HG02623 (cell line): ENCODE results near the gene MTHFD1L.
A peak's percentile ranks its signal among the peaks of the same experiment; 100 is the strongest.

Experiments used
- ATAC-seq: cut with Tn5 transposase; IDR thresholded peaks from one replicate; pipeline ENCODE4 v1.9.1; 2021; ENCODE audit warnings: moderate library complexity; ENCODE audit not compliant: unreplicated experiment

Gene MTHFD1L

GRCh38 chr6:150987371-150987828 is 121.9 kb downstream of the MTHFD1L start:
- peak; percentile 98 for ATAC-seq

GRCh38 chr6:150987855-150988464 is 122.5 kb downstream of the MTHFD1L start:
- ATAC-seq: no peak

- no peak for ATAC-seq
These were observed 126.0 kb downstream of the MTHFD1L start for GRCh38 chr6:150991487-150991886.

GRCh38 chr6:150992262-150992661 is 126.8 kb downstream of the MTHFD1L start:
- no peak for ATAC-seq

GRCh38 chr6:150992703-150993102 is 127.2 kb downstream of the MTHFD1L start:
- ATAC-seq: no peak

- no peak for ATAC-seq
These were observed 127.8 kb downstream of the MTHFD1L start for GRCh38 chr6:150993253-150993652.

DNA sequence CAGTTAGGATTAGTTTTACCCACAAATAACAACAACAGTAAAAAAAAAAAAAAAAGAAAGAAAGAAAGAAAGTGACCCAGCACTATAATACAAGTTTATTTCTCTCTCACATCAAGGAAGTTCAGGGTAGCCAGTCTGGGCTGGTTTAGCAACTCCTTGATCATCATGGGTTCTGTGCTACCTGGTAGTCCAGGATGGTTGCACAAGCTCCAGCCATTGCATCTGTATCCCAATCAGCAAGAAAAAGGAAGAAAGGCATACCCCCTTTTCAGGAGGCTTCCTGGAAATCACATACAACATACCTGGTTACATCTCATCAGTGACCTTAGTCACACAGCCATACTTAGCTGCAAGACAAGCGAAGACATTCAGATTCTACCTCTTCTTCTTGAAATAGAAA is 128.5 kb downstream of the MTHFD1L start:
- ATAC-seq: no peak

DNA sequence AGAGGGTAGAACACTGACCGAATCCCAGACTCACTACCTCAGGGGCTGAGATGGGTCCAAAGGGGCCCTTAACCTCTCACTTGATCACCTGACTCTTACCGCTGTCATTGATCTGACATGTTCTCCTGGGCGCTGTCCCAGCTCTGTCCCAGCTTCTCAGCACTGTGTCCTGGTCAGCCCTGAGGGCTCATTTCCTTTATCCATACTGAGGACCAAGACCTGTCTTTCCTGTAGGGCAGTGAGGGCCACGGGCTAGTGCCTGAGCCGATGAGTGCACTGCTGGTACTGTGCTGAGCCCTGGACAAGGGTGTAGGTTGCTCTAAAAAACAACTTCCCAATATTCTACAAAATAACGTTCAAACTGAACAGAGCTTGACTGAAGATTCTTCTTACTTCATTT is 131.5 kb downstream of the MTHFD1L start:
- ATAC-seq: no peak

- no peak for ATAC-seq
These were observed 133.6 kb downstream of the MTHFD1L start for GRCh38 chr6:150999107-150999506.

DNA sequence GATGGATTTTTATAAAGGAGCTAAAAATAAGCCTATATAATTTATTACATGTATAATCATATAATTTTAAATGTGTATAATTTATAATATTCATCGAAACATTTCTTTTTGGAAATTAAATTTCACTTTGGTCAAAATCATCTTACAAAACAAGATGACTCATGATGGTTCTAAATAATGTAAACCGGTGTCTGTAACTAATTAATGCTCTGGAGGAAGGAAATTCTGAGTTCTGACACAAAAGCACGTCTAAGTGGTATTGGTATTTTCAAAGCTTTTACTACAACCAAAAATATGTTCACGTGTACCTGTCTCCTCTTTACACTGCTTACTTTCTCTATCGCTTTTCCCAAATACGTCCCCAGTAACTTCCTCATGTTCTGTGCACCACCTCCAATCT is 134.1 kb downstream of the MTHFD1L start:
- ATAC-seq: no peak

DNA sequence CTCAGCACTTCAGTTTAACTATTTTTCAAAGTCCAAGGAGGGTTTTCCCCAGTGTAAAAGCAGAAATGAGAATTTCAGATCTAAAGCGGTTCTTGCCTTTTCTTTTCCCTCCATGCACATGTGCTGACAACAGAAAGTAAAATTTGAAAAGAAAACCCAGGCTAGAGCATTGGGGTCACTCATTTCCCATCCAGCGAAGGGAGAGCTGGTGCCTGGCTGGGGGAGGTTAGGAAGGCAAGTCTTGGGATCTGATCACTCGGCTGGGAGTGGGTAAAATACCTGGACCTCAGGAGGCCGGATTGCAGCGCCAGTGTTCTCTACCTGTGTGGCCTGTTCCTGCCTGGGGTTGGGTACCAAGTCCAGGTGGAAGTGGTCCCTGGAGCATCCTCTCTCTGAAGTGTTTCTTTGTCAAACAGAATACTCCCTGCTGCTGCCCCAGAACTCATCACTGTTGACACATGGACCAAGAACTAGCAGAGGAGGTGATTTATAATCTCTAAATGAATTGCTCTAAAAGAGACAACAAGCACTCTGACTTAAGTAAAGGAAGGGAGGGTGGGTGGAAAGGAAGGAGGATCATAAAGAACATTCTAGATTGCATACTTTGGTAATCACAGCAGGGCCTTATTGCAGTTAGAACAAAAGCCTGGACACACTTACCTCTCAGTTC is 136.0 kb downstream of the MTHFD1L start:
- peak; percentile 76 for ATAC-seq

- no peak for ATAC-seq
These were observed 136.6 kb downstream of the MTHFD1L start for GRCh38 chr6:151002057-151002450.

GRCh38 chr6:151002491-151002935 is 137.0 kb downstream of the MTHFD1L start:
- no peak for ATAC-seq

- ATAC-seq: no peak
These were observed 139.0 kb downstream of the MTHFD1L start for GRCh38 chr6:151004383-151005024.

DNA sequence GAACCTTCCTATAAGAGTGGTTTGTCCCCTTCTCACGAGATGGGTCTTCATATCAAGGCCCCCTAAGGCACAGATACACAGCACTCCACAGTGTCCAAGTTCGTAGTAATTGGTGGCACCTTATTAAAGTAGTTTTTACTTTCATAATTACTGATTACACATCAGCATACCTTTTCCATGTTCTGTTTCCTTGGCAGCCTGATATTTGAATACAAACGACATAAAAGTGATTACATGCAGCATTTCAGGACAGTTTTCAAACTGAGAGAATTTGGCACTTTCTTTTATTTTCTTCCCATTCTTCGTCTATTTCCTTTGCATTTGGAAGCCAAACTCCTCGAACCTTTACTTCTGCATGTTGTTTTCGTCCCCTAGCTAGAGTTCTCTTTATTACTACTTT is 139.7 kb downstream of the MTHFD1L start:
- no peak for ATAC-seq

DNA sequence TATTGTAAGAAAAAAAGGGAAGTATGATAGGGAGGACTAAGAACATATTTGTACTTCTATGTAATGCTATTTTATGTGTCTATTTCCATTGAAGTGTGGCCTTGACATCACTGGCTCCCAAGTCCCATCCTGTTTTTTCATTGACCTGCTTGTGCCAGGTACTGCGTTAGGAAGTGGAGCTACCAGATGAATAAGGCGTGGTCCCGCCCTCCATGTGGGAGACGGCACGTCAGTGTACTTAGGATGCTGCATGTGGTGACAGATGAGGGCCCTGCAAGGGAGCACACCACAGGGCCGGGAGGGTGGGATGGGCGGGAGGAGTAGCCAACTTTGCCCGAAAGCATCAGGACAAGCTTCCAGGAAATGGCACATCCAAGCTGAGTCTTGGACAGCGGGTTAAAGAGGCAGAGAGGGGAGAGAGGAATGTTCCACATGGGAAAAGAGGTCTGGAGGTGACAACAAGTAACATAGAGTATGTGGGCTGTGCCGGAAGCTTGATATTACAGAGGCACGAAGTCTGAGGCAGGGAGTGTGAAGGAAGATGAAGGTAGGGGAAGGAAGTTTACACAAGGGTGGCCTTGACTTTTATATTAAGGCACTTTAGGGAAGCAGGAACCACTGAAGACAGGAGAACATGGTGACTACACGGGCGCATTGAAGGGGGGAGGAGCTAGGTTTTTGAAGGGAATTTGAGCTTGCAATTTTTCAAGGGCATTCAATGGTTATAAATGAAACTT is 140.6 kb downstream of the MTHFD1L start:
- no peak for ATAC-seq

DNA sequence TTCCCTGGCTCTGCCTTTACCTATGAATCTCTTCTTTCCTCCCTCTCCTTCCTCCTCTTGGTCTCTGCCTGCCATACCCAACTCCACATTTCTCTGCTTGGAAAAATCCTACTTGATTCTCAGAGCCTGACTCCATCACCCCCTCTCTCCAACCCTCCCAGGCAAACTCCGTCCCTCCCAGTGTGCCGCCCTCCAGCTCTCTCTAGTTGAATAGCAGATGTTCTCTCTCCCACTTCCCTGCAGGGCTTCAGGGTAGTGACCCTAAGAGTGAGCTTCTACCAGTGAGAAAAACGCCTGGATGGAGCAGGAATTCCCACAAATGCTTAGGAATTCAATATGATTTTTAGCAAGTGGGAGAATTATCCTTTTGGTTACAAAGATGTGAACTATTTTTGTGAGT is 141.6 kb downstream of the MTHFD1L start:
- no peak for ATAC-seq

- ATAC-seq: no peak
These were observed 142.4 kb downstream of the MTHFD1L start for GRCh38 chr6:151007922-151008321.

DNA sequence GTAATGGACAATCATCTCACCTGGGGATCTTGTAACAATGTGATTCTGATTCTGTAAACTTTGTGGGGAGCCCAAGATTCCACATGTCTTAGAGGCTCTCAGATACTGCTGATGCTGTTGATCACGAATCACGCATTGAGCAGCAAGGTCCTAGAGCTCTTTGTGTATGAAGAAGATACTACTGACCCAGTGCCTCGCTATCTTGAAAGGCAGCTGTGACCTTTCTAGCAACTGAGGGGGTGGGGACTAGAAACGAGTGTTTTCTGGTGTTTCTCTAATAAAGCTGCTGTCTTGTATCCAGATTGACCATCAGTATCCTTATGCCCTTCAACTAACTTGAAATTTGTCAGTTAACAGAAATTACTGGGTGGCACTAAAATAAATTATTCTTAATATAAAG is 142.9 kb downstream of the MTHFD1L start:
- ATAC-seq: no peak

DNA sequence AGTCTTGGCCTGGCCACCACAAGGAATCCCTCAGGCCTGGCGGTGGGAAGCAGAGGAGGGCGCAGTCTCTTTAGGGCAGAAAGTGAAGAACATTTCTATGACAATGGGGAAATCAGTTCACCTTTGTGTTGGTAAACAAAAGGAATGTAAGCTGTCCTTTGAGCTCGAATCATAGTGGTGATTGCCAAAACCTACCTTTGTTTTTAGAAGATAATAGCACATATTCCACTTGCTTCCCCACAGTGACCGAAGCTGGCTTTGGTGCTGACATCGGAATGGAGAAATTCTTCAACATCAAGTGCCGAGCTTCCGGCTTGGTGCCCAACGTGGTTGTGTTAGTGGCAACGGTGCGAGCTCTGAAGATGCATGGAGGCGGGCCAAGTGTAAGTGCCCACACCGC is 144.1 kb downstream of the MTHFD1L start:
- no peak for ATAC-seq

DNA sequence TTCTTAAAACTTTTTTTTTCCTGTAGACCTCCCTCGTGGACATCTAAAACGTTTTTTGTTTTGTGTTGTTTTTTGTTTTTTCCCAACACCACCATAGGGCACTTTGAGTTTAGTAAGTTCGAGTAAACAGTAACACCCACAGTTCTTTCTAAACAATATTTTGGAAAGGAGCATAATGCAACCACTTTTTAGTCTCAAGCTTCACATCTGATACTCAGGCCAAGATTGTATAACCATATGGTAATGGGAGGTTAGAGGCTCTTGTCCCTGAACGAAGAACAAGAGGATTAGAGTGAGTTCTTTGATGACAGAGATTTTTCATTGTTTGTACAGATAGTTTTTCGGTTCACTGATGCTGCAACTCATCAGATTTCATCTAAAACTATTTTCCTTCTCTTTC is 144.6 kb downstream of the MTHFD1L start:
- no peak for ATAC-seq
